NCI-H2107 treated with DMSO at 0.1 percent for 48 hours (cell line): Measurements from ENCODE around the gene TNIP2.

Source experiments
- DNase-seq: peaks from one replicate; lab custom pipeline; 2025; ENCODE audit not compliant: unreplicated experiment; lab: John Stamatoyannopoulos, UW

TNIP2 gene

DNA sequence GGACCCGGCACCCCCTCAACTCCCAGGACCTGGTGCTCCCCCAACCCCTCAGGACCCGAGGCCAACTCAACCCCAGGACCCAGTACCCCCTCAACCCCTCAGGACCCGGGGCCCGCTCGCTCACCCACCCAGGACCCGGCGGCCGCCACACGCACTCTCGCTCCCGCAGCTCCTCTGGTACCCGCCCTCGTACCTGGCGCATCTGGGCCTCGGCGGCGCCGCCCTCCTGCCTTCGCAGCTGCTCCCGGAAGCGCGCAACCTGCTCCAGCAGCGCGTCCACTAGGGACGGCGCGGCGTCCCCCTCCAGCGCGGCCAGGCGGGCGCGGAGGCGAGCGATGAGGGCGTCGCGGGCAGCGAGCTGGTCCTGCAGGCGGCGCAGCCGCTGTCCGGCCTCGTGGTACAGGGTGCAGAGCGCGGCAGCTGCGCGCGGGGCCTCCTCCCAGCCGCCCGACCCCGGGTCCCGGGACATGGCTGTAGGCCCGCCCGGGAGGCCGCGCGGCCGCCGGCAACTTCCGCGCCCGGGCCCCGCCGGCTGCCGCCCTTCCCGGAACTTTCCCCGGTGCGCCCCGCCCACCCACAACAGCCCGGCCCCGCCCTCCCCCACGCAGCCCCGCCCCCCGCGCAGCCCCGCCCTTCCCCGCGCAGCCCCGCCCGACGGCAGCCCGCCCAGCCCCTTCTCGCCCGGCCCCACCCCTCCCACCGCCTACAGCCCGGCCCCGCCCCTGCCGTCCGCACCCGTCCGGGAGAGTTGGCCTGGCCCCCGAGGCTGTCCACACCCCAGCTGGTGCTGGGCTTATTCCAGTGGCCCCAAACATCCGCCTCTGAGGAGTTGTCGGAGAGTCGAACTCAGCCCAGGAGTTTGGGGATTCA lies at the start of gene TNIP2:
TSS of gene TNIP2 (minus strand) at position 516 of the 870 bp plus-strand sequence. CDS start at position 469, 47 bp downstream.
- no peak for DNase-seq

GRCh38 chr4:2804973-2805501 lies 48.9 kb upstream of the TNIP2 start:
- no peak for DNase-seq

GRCh38 chr4:2804449-2804972 lies 48.4 kb upstream of the TNIP2 start:
- DNase-seq, result no peak

GRCh38 chr4:2803624-2804448 lies 47.7 kb upstream of the TNIP2 start:
- DNase-seq, result no peak

DNA sequence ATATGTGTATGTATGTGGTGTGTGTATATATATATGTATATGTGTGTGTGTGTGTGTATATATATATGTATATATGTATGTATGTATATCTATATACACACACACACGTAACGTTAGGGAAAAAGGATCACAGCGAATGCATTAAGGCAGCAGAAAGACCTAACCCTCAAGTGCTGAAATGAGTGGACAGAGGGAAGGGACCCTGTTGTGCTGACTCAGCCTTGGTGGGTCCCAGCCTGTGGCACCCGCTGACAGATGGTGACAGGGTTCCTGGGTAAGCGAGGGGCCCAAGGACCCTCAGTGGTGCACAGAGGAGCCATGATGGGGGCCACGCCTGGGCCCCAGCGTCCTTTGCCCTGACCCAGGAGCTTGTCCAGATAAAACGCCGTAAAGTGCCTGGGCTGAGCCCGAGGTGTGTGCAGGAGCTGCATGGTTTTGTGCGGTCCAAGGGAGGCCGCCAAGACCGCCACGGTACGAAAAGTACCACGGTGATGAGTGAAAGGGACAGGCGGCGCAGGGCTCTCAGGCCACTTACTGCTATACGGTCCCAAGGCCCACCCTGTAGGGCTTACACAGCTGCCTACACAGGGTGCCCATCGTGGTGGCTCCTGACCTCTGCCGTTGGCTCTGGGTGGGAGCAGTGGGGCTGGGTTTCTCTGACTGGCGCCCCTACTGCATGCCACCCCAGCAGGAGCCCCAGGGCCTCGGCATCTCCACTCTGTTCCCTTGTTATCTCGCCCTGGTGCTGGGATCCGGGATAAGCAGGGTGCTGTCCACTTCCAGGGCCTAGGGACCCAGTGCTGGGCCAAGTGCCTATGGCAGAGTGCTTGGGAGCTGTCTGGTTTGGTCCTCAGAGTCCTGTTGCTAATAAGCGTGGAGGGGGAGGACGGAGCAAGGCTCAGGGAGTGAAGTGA lies 46.7 kb upstream of the TNIP2 start:
- DNase-seq, result no peak

DNA sequence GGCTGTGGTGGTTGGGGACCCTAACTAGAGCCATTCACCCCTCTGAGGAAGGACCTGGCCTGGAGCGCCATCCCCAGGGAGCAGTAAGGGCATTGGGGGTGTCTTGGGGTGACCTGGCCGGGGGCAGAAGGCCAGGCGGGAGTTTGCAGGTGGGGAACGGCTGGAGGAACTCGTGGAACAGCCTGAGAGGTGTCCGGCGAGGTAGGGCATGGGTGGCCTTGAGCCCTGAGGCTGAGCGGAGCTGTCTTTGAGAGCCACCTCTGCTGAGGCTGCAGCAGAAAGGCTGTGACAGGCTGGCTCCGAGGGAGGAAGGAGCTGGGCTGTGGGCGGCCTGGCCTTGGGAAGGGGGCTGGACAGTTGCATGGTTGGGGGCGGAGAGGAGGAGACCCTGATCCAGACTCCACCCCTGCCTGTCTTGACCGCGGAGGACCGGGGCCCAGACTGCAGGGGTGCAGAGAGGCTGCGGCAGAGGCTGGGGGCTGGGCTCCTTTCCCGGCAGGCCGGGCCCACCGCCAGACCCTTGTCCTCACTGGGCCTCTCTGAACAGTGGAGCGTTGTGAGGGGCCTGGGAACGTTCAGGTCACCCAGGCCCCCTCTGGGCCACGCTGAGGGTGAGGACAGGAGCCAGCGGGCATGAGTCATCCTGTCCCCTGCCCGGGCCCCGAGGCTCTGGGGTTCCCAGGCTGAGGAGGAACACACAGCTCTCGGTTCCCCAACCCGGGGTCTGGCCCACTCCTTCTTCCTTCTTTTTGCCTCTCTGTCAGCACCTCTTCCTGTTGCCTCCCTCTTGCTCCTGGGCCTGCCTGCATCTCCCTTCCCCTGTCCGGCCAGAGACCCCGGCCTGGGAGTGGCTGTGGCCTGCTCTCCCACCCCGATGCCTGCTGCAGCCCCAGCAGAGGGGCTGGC lies 44.8 kb upstream of the TNIP2 start:
- no peak for DNase-seq

DNA sequence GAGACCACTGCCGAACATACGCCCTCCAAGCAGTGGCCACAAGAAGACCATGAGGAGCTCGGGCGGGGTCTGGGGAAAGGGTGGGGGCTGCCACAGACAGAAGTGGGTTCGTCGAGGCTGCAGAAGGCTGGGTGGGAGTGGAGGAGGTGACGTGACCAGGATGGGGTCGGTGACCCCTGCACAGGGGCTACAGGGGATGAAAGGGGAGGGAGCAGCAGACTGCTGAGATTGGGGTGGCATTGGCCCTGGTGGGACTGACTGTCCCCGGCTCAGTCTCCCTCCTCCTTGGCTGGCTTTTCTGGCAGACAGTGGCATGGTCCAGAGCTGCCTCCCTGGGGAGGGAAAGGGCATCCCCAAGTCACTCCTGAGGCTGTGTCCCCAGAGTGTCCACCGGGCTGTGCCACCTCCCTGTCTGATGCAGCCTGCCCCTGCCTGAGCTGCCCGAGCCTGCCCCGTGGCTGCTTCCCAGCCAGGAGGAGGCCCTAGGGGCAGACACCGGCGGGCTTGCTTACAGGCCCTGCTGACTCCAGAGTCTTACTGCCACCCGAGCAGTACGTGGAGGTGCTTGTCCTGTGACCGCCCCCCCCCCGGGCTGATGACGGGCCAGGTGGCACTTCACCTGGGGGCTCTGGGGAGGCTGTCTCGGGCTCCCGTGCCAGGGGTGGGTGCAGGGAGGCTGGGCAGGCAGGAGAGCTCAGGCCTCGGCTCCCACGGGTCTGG lies 44.0 kb upstream of the TNIP2 start:
- DNase-seq, result no peak

DNA sequence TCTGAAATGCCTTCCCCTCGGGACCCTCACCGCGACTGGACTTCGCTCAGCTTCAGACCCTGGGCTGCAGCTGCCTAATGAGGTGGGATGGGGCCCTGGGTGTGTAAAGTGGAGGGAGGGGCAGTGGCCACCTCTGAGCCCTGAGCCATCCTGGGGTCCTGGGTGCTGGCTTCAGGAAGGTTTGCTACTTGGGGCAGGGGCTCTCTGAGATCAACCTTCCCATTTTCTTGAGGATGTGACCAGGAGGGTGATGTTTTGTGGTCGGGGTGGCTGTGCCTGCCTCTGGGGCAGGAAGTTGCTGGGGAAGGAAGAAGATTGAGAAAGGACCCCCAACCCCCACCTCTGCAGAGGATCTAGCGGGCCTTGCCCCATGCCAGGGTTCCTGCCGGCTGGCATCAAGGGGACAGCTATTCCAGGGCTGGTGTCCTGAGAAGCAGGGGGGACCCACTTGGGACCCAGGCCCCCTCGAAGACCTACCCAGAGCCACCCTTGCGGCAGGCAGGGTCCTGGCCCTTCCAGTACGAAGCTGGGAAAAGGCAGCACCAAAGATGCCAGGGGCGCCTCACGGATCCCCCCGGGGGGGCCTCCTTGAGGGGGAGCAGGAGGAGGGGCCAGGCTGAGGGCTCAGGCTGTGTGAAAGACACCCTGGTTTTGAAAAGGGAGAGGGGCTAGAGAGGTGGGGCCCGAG lies 43.2 kb upstream of the TNIP2 start:
- no peak for DNase-seq

DNA sequence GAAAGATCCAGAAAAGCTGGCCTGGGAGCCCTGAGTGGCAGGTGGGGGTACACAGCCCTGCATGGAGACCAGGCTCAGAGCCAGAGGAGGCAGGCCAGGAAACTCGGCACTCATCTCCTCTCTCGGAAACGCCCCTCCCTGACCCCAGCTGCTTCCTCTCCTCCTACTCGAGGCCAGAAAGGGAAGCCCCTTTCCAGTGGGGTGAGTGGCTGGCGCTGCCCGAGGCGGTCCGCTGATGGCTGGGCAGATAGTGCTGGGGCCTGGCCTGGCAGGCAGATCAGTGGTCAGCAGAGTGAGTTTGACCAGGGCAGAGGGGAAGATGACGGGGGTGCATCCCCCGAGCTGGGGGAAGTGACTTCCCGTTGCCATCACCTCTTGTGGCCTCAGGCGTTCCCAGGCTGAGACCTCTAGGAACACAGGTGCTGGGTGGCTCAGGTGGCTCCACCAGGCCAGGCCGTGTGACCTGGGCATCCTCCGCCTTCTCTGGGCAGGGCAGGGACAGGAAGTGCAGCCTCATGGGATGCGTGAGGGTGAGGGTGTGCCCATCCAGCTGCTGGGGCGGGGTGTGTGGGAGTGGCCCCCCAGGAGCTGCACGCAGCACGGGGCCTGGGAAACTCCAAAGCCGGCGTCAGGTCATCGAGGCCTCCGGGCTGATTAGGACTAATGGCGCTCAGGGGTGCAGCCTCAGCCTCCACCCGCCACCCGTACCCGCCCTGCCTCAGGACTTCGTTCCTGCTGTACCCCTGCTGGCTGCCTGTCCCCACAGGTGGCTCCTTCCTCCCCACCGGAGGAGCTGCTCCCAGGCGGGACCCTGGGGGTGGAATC lies 42.5 kb upstream of the TNIP2 start:
- DNase-seq, result no peak

DNA sequence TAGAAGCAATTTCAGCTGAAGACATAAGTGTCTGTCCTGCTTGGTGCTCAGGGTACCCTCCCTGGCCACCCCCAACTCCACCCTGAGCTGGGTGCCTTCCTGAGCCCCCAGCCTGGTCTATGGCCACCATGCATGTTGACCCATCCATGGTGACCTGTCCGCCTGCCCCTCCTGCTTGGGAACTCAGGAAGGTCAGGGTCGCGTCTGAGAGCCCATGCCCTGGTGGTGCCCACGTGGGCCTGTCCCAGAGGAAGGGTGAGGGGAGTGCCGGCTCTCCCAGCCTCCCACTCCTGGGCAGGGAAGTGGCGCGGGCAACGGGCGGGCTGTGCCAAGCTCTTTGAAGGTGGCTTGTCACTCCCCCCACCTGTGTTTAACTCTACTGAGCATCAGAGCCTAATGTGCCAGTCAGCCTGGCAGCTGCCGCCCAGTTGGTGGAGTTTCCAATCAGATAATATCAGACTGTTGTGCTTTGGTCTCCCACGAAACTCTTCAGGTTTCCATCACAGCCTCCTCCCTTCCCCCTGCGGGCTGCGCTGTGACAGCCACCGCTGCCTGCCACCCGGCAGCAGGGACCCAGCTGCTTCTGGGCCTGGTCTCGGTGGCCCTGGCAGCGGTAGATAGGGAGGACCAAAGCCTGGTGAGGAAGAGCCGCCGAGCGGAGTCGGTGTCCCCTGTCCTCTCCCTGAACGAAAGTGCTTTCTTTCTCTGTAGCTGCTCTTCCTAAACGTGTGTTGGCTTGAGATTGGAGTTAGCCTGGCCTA lies 41.6 kb upstream of the TNIP2 start:
- DNase-seq, result no peak

- no peak for DNase-seq
Observed at GRCh38 chr4:2796849-2797544, 40.9 kb upstream of the TNIP2 start.

DNA sequence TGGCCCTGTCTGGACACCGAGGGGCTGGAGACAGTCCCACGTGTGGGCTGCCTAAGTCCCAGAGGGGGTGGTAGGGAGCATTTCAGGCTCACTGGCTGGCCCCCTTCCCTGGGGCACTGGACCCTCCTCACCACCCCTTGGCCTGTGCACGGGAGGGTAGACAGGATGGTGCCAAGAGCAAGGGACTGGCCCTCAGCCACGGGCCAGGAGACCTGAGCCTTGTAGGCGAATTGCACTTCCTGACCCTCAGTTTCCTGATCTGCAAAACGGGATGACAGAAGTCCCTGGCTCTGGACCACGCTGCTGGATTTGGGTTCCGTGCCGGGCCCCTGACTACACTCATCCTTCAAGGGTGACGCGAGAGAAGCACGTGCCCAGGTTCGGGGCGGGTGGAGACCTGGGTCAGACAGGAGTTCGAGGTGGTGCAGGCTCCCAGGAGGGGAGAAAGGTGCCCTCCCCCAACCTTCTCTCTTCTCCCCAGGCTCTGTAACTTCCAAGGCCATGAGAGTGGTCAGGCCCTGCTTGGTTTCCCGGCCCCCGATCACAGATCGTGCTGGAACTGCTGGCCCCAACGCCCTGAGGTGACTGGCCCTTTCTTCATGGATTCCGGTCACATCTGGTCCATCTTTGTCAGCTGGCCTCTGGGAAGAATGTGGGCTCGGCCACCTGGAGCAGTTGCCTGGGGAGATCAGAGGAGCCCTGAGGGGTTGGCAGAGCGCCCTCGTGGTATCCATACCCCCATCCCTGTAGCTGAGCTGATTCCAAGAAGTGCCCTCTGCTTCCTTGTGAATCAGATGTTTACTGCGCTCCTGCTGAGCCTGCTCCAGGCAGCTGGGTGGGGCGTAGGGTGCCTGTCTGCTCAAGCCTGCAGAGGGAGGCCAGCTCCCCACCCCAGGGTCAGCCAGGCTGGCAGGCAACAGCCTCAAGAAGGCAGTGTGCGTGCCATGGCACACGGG lies 40.0 kb upstream of the TNIP2 start:
- no peak for DNase-seq

- DNase-seq, result no peak
Observed at GRCh38 chr4:2795300-2795892, 39.3 kb upstream of the TNIP2 start.

DNA sequence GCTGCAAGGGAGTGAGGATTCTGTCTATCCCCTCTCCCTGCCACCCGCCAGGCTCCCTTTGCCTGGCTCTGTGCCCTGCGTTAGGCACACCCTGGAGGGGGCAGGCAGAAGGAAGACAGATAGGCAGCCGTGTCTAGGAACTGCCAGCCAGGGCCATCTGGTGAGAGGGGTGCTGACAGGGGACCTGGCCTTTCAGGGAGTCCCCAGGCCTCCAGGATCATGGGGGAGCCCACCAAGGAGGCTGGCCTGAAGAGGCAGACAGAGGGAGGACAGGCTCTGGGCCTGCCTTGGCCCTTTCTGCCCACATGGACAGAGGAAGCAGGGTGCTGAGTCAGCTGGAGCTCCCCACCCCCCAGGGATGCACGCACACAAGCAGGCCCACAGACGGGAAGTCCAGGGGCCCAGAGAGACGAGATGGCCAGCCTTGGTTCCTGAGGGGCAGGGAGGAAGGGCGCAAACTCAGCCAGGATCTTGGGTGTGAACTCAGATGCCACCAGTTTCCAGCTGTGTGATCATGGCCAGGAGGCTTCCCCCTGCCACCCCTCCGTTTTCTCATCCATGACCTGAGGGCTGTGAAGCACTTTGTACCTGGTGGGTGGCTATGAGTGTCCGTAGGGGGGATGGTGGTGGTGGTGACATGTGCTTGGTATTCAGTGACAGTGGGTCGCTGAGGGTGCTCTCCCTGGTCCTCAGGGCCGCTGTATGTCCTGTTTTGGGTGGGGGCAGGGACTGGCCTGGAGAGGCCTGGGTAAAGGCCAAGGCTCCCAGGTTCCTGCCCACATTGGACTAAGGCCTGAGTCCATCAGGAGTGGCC lies 38.6 kb upstream of the TNIP2 start:
- no peak for DNase-seq
